HepG2 (cell line): ENCODE results near the gene MPIG6B. TPM values are rescaled to one million over a fixed set of nuclear protein-coding genes. Genes with fewer than 3 reads are reported as not detected.

Experiments
- ATAC-seq: fragments of 200-7000 bp; cut with Tn5 transposase; 3 replicates; pipeline ENCODE4 v1.9.1; 2020; ENCODE audit warnings: mild to moderate bottlenecking, moderate library complexity
- BruUV-seq: library from RNA; stranded (reverse); fragments of 400-500 nt; replicated peaks from 2 replicates; lab custom pipeline; 2021; lab: Mats Ljungman, UMichigan
- CTCF ChIA-PET: fragments of 300-600 bp; formaldehyde crosslinking; extraction: SDS; loops from one replicate; lab custom pipeline; 2021; ENCODE audit warnings: low total read pairs, inconsistent platforms, low intra/inter-chr PET ratio; lab: Yijun Ruan, JAX
- POLR2A ChIA-PET: fragments of 350-600 bp; sonication (Branson Sonifier 250); formaldehyde crosslinking; loops from one replicate; lab custom pipeline; 2020; ENCODE audit warnings: antibody characterized with exemption, inconsistent platforms; lab: Yijun Ruan, JAX
- DNase-seq: peaks from one replicate; pipeline ENCODE4 v3.0.0-alpha.2; 2015; ENCODE audit warnings: low spot score
- FAIRE-seq: peaks from 3 replicates; lab custom pipeline; 2011; peaks lifted over from hg19 to GRCh38; lab: Jason Lieb, UNC
- H2AFZ ChIP-seq: one replicate; pipeline ENCODE4 v1.6.1; 2011; ENCODE audit warnings: low read length, inconsistent platforms
- H3K27ac ChIP-seq: fragments of 300-600 bp; 3 replicates; pipeline ENCODE4 v1.8.0; 2011; ENCODE audit warnings: mixed run types, mild to moderate bottlenecking, mixed read lengths, low read length, inconsistent platforms; ENCODE audit not compliant: insufficient read depth; ENCODE audit errors: extremely low read length
- H3K27me3 ChIP-seq, 2 experiments: fragments of 200-600 bp in 1 of 2; 2 replicates in 1 of 2; 3 replicates in 1 of 2; pipeline versions ENCODE4 v1.6.0 to v1.8.0; 2011; ENCODE audit warnings: low read length in 2 of 2, mild to moderate bottlenecking in 2 of 2, moderate library complexity in 2 of 2, inconsistent platforms in 1 of 2; ENCODE audit not compliant: insufficient read depth in 2 of 2, control insufficient read depth in 1 of 2
- H3K36me3 ChIP-seq, 2 experiments: fragments of 200-600 bp in 1 of 2; replicated peaks in 1 of 2; 2 replicates in 1 of 2; 3 replicates in 1 of 2; pipeline versions ENCODE4 v1.5.1 to v1.8.0; 2011; ENCODE audit warnings: low read length in 2 of 2, inconsistent platforms in 1 of 2; ENCODE audit not compliant: insufficient read depth in 2 of 2, control insufficient read depth in 1 of 2
- H3K4me1 ChIP-seq: 2 replicates; pipeline ENCODE4 v1.5.1; 2012; ENCODE audit warnings: low read length, inconsistent platforms; ENCODE audit not compliant: insufficient read depth
- H3K4me2 ChIP-seq: 2 replicates; pipeline ENCODE4 v1.6.0; 2011; ENCODE audit warnings: low read depth, low read length, inconsistent platforms
- H3K4me3 ChIP-seq, 3 experiments: fragments of 200-600 bp in 1 of 3; sonication (generic), shearing (Covaris generic) in 1 of 3; replicated peaks in 1 of 3; 2 replicates each; pipeline ENCODE4 v1.5.1; 2011 to 2016; ENCODE audit warnings: low read length in 3 of 3, inconsistent platforms in 2 of 3, low read depth in 2 of 3, mild to moderate bottlenecking in 2 of 3, control low read depth in 1 of 3, mixed read lengths in 1 of 3; ENCODE audit not compliant: insufficient read depth in 1 of 3
- H3K79me2 ChIP-seq: one replicate; pipeline ENCODE4 v1.6.1; 2011; ENCODE audit warnings: low read length, inconsistent platforms; ENCODE audit not compliant: insufficient read depth
- H3K9ac ChIP-seq: 2 replicates; pipeline ENCODE4 v1.6.0; 2011; ENCODE audit warnings: mild to moderate bottlenecking, low read depth, low read length, inconsistent platforms; ENCODE audit not compliant: insufficient read depth
- H3K9me3 ChIP-seq: 2 replicates; pipeline ENCODE4 v1.5.1; 2012; ENCODE audit warnings: mild to moderate bottlenecking, low read length
- H4K20me1 ChIP-seq: 2 replicates; pipeline ENCODE4 v1.6.0; 2011; ENCODE audit warnings: inconsistent platforms, mild to moderate bottlenecking, low read length, moderate library complexity; ENCODE audit not compliant: insufficient read depth
- MAFF ChIP-seq: IDR thresholded peaks from 2 replicates; pipeline ENCODE4 v1.6.1; 2011; ENCODE audit warnings: low read depth, low read length, improper control_type of control experiment
- NCOA2 ChIP-seq: sonication (generic); formaldehyde crosslinking; IDR thresholded peaks from 2 replicates; pipeline ENCODE4 v1.8.0; 2022; ENCODE audit warnings: inconsistent platforms
- ZNF513 ChIP-seq: sonication (generic); formaldehyde crosslinking; conservative IDR thresholded peaks from 2 replicates; pipeline ENCODE4 v1.5.0; 2020; ENCODE audit warnings: missing genetic modification reagents
- WGBS: methylation state at CpG from one replicate; pipeline ENCODE4 v1.1.6; 2017; ENCODE audit warnings: low lambda C conversion rate; 5-methylcytosine and 5-hydroxymethylcytosine counted together
- in situ Hi-C: cut with HindIII; loops from 2 replicates; pipeline ENCODE4 v1.10.0; 2017; ENCODE audit warnings: low pct_unique_long_range_greater_than_20kb; ENCODE audit not compliant: extremely low pct_ligation_motif_present
- intact Hi-C: fragments of 100-400 bp; cut with micrococcal nuclease; formaldehyde crosslinking; loops from one replicate; pipeline ENCODE4 v1.10.0; 2022; ENCODE audit not compliant: unreplicated experiment
- polyA plus RNA-seq, 8 experiments: library from polyadenylated mRNA; depleted of rRNA in 3 of 8; stranded (reverse) in 7 of 8; unstranded in 1 of 8; fragments of >200 nt; fragmentation: Illumina TruSeq in 4 of 8; extraction: Trizol in 4 of 8; gene quantifications; 2 replicates each; pipeline versions ENCODE4 v1.2.1 to v1.2.3, GENCODE V29; 2011 to 2016; ENCODE audit warnings: low read depth in 4 of 8, missing spikeins in 1 of 8, mixed read lengths in 1 of 8; ENCODE audit not compliant: insufficient read depth in 1 of 8
- total RNA-seq, 5 experiments: library from RNA; depleted of rRNA; stranded (reverse); fragments of >200 nt; fragmentation: Illumina TruSeq; extraction: Trizol; gene quantifications; 2 replicates each; pipeline ENCODE4 v1.2.3, GENCODE V29; 2016; ENCODE audit warnings: low read depth in 1 of 5
- TF ChIP-seq, protein P1 (sequence below): IDR thresholded peaks from 2 replicates; pipeline ENCODE4 v1.6.1; 2016; ENCODE audit warnings: low read depth, missing genetic modification reagents, missing compliant biosample characterization

The MPIG6B gene
- total and polyA plus RNA-seq, 2 of the 13 experiments (the other 11 are each of a cell fraction or from before 2014, with no cell fraction given), result not detected

GRCh38 chr6:31687321-31687720, 35.9 kb upstream of the MPIG6B start:
- intact Hi-C loops (no loop called here), in situ Hi-C loops (no loop called here)
- Histone ChIP-seq H3K27me3 (no peaks in the 10 kb centered on the region), H3K9me3 (no peaks in the 10 kb centered on the region), H3K36me3 (peaks cover 41 to 46% of the 10 kb centered on the region in 2 experiments), H3K4me1 (peaks cover 28% of the 10 kb centered on the region)
- no TSS peak for BruUV-seq
- CTCF ChIA-PET, result no interaction called here
- TF ChIP-seq, protein P1, sequence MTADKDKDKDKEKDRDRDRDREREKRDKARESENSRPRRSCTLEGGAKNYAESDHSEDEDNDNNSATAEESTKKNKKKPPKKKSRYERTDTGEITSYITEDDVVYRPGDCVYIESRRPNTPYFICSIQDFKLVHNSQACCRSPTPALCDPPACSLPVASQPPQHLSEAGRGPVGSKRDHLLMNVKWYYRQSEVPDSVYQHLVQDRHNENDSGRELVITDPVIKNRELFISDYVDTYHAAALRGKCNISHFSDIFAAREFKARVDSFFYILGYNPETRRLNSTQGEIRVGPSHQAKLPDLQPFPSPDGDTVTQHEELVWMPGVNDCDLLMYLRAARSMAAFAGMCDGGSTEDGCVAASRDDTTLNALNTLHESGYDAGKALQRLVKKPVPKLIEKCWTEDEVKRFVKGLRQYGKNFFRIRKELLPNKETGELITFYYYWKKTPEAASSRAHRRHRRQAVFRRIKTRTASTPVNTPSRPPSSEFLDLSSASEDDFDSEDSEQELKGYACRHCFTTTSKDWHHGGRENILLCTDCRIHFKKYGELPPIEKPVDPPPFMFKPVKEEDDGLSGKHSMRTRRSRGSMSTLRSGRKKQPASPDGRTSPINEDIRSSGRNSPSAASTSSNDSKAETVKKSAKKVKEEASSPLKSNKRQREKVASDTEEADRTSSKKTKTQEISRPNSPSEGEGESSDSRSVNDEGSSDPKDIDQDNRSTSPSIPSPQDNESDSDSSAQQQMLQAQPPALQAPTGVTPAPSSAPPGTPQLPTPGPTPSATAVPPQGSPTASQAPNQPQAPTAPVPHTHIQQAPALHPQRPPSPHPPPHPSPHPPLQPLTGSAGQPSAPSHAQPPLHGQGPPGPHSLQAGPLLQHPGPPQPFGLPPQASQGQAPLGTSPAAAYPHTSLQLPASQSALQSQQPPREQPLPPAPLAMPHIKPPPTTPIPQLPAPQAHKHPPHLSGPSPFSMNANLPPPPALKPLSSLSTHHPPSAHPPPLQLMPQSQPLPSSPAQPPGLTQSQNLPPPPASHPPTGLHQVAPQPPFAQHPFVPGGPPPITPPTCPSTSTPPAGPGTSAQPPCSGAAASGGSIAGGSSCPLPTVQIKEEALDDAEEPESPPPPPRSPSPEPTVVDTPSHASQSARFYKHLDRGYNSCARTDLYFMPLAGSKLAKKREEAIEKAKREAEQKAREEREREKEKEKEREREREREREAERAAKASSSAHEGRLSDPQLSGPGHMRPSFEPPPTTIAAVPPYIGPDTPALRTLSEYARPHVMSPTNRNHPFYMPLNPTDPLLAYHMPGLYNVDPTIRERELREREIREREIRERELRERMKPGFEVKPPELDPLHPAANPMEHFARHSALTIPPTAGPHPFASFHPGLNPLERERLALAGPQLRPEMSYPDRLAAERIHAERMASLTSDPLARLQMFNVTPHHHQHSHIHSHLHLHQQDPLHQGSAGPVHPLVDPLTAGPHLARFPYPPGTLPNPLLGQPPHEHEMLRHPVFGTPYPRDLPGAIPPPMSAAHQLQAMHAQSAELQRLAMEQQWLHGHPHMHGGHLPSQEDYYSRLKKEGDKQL (CRISPR knock-in tag), result no peak
- no peak for TF ChIP-seq NCOA2
- TF ChIP-seq ZNF513 (CRISPR knock-in tag), result no peak
- TF ChIP-seq MAFF, result no peak
- TF ChIP-seq, all 625 proteins: peak for 0
- H3K27ac ChIP-seq, result no peak overlapping the region
- no peaks in the 10 kb centered on the region for H3K79me2 ChIP-seq
- H3K9ac ChIP-seq, result no peak overlapping the region
- no peak for FAIRE-seq
- no peak for ATAC-seq
- H2AFZ ChIP-seq, result no peak overlapping the region
- H4K20me1 ChIP-seq, result no peaks in the 10 kb centered on the region
- no peak overlapping the region for H3K4me3 ChIP-seq
- DNase-seq, result no peak
- POLR2A ChIA-PET, result interaction anchor here (1.4 kb wide), 1 partner anchor 17 kb away, joined by 3 read pairs; the partner anchor contains the start of gene LY6G5B
- no peak overlapping the region for H3K4me2 ChIP-seq
- 96% methylated on average over 8 of the region's 8 CpGs for WGBS
